Vagina (tissue), 2 donors: ENCODE data around the gene PRR23A.

ENCODE experiments used
- CTCF ChIP-seq, 3 experiments: fragments of 450-650 bp in 2 of 3; fragments of 200-600 bp in 1 of 3; sonication (generic) in 1 of 3; IDR thresholded peaks; one replicate each; pipeline ENCODE4 v1.5.1; 2017 to 2019; ENCODE audit warnings: antibody characterized with exemption in 3 of 3, mild to moderate bottlenecking in 2 of 3, moderate library complexity in 2 of 3
- POLR2AphosphoS5 ChIP-seq, 2 donors: sonication (generic); formaldehyde crosslinking; IDR thresholded peaks; one replicate each; pipeline ENCODE4 v1.9.0; 2017; ENCODE audit warnings: antibody characterized with exemption in 2 of 2, mild to moderate bottlenecking in 2 of 2, low read depth in 1 of 2; ENCODE audit not compliant: insufficient read depth in 1 of 2

- TF ChIP-seq CTCF (IDR thresholded peaks at IDR 0.05) = no peak
- no peak for TF ChIP-seq POLR2AphosphoS5 (IDR thresholded peaks at IDR 0.05; ENCODE audit: insufficient read depth in 1 of 2, low read depth in 1 of 2)
Measured at GRCh38 chr3:138964264-138964663, 41.8 kb downstream of the PRR23A start.
